Iris pigment epithelial cell (primary cell): ENCODE measurements around the gene GPNMB.
"Not testable (repeated sequence)": the region's sequence is repeated elsewhere in the genome, so short reads cannot be mapped to it uniquely, and the experiment has no call there.

Experiments used
- DNase-seq: peaks from one replicate; pipeline ENCODE4 v3.0.0-alpha.2; 2011; ENCODE audit warnings: low read depth

The GPNMB gene

GRCh38 chr7:23246555-23246954, at the start of gene GPNMB:
TSS of gene GPNMB (plus strand) at chr7:23246775. CDS start at chr7:23246858, 83 bp downstream.
- peak; percentile 90 for DNase-seq

GRCh38 chr7:23197745-23198144, 48.8 kb upstream of the GPNMB start:
- DNase-seq, result not testable (repeated sequence)

- no peak for DNase-seq
These were observed 46.2 kb upstream of the GPNMB start for GRCh38 chr7:23200331-23200730.

- peak; percentile 9 for DNase-seq
These were observed 42.3 kb upstream of the GPNMB start for GRCh38 chr7:23204241-23204640.

- no peak for DNase-seq
These were observed 41.0 kb upstream of the GPNMB start for GRCh38 chr7:23205577-23205908.

- DNase-seq, result peak; percentile 11
These were observed 40.4 kb upstream of the GPNMB start for GRCh38 chr7:23205909-23206767.

- no peak for DNase-seq
These were observed 39.6 kb upstream of the GPNMB start for GRCh38 chr7:23207021-23207420.

- DNase-seq, result no peak
These were observed 38.7 kb upstream of the GPNMB start for GRCh38 chr7:23207884-23208283.

- no peak for DNase-seq
These were observed 38.3 kb upstream of the GPNMB start for GRCh38 chr7:23208316-23208715.

GRCh38 chr7:23210506-23210905, 36.1 kb upstream of the GPNMB start:
- no peak for DNase-seq

- DNase-seq, result no peak
These were observed 35.0 kb upstream of the GPNMB start for GRCh38 chr7:23211589-23211988.

- no peak for DNase-seq
These were observed 34.2 kb upstream of the GPNMB start for GRCh38 chr7:23212395-23212794.

GRCh38 chr7:23212841-23213240, 33.7 kb upstream of the GPNMB start:
- no peak for DNase-seq

- DNase-seq, result no peak
These were observed 32.8 kb upstream of the GPNMB start for GRCh38 chr7:23213755-23214154.

- DNase-seq, result no peak
These were observed 32.2 kb upstream of the GPNMB start for GRCh38 chr7:23214423-23214822.

GRCh38 chr7:23214938-23215337, 31.6 kb upstream of the GPNMB start:
- DNase-seq, result no peak

GRCh38 chr7:23216021-23216420, 30.6 kb upstream of the GPNMB start:
- no peak for DNase-seq

GRCh38 chr7:23218196-23218595, 28.4 kb upstream of the GPNMB start:
- DNase-seq, result no peak

GRCh38 chr7:23220690-23221305, 25.8 kb upstream of the GPNMB start:
- no peak for DNase-seq

- DNase-seq, result no peak
These were observed 24.0 kb upstream of the GPNMB start for GRCh38 chr7:23222439-23223030.

- not testable (repeated sequence) for DNase-seq
These were observed 22.2 kb upstream of the GPNMB start for GRCh38 chr7:23224364-23224763.

- no peak for DNase-seq
These were observed 19.6 kb upstream of the GPNMB start for GRCh38 chr7:23226844-23227450.

GRCh38 chr7:23228412-23228811, 18.2 kb upstream of the GPNMB start:
- DNase-seq, result no peak
